T-cell (primary cell): Measurements from ENCODE around the gene SNX8. TPM values are rescaled to one million over a fixed set of nuclear protein-coding genes. Genes with fewer than 3 reads are reported as not detected.

ENCODE experiments used
- ATAC-seq, 4 experiments: fragments of 200-7000 bp in 3 of 4; fragments of 150-1000 bp in 1 of 4; cut with Tn5 transposase; replicated peaks in 1 of 4; 1 replicate in 3 of 4; 2 replicates in 1 of 4; pipeline ENCODE4 v1.10.0; 2021; ENCODE audit warnings: moderate library complexity in 3 of 4, mild to moderate bottlenecking in 2 of 4, moderate number of reproducible peaks in 1 of 4
- CTCF ChIA-PET, 2 donors: fragments of 300-600 bp; sonication (Branson Sonifier 250); formaldehyde crosslinking; loops; one replicate each; lab custom pipeline; 2022; ENCODE audit warnings: antibody characterized with exemption in 2 of 2; lab: Charles Lee
- POLR2A ChIA-PET, 2 donors: fragments of 300-600 bp; sonication (Branson Sonifier 250); formaldehyde crosslinking; loops; one replicate each; lab custom pipeline; 2022; ENCODE audit warnings: antibody characterized with exemption in 2 of 2; lab: Charles Lee
- DNase-seq, 35 experiments: peaks; one replicate each; pipeline versions ENCODE4 v3.0.0 to v3.0.0-alpha.2; 2013 to 2023
- H3K27ac ChIP-seq: one replicate; pipeline ENCODE4 v1.5.1; 2013; ENCODE audit warnings: low read length
- H3K27me3 ChIP-seq, 2 experiments: replicated peaks in 1 of 2; 1 replicate in 1 of 2; 2 replicates in 1 of 2; pipeline versions ENCODE4 v1.6.1 to v1.7.0; 2013; ENCODE audit warnings: low read length in 1 of 2, mixed read lengths in 1 of 2; ENCODE audit not compliant: control insufficient read depth in 2 of 2, insufficient read depth in 2 of 2; ENCODE audit errors: extremely low read depth in 1 of 2
- H3K36me3 ChIP-seq, 2 donors: 1 replicate in 1 of 2; 2 replicates in 1 of 2; pipeline versions ENCODE4 v1.6.1 to v1.7.0; 2013; ENCODE audit warnings: low read length in 1 of 2; ENCODE audit not compliant: control insufficient read depth in 2 of 2, insufficient read depth in 1 of 2; ENCODE audit errors: extremely low read depth in 1 of 2
- H3K4me1 ChIP-seq, 2 experiments: 1 replicate in 1 of 2; 2 replicates in 1 of 2; pipeline versions ENCODE4 v1.6.1 to v1.7.0; 2013; ENCODE audit warnings: low read length in 2 of 2, mixed read lengths in 1 of 2; ENCODE audit not compliant: insufficient read depth in 2 of 2, control insufficient read depth in 1 of 2; ENCODE audit errors: extremely low read depth in 1 of 2
- H3K4me3 ChIP-seq, 2 donors: 1 replicate in 1 of 2; 2 replicates in 1 of 2; pipeline versions ENCODE4 v1.5.1 to v1.7.0; 2013; ENCODE audit warnings: mild to moderate bottlenecking in 2 of 2, low read length in 1 of 2, moderate library complexity in 1 of 2; ENCODE audit not compliant: control insufficient read depth in 1 of 2; ENCODE audit errors: extremely low read depth in 1 of 2
- H3K9me3 ChIP-seq: 2 replicates; pipeline ENCODE4 v1.7.0; 2013
- H3K27ac Mint-ChIP-seq, 2 donors: one replicate each; pipeline ENCODE4 v1.8.0; 2020 to 2021; ENCODE audit warnings: mild to moderate bottlenecking in 2 of 2, mixed read lengths in 2 of 2
- H3K27me3 Mint-ChIP-seq, 2 donors: one replicate each; pipeline ENCODE4 v1.8.0; 2021 to 2022; ENCODE audit warnings: mixed read lengths in 2 of 2
- H3K36me3 Mint-ChIP-seq: one replicate; pipeline ENCODE4 v1.8.0; 2021; ENCODE audit warnings: mixed read lengths
- H3K4me1 Mint-ChIP-seq, 3 donors: one replicate each; pipeline ENCODE4 v1.8.0; 2020 to 2022; ENCODE audit warnings: mixed read lengths in 3 of 3, mild to moderate bottlenecking in 1 of 3
- H3K4me3 Mint-ChIP-seq, 3 donors: one replicate each; pipeline ENCODE4 v1.8.0; 2020 to 2022; ENCODE audit warnings: mild to moderate bottlenecking in 3 of 3, mixed read lengths in 3 of 3, moderate library complexity in 3 of 3
- H3K9me3 Mint-ChIP-seq, 3 donors: one replicate each; pipeline ENCODE4 v1.8.0; 2020 to 2022; ENCODE audit warnings: mixed read lengths in 3 of 3
- WGBS: methylation state at CpG from one replicate; pipeline ENCODE4 v1.1.5; 2013; ENCODE audit warnings: missing lambda C conversion rate; ENCODE audit not compliant: insufficient coverage; 5-methylcytosine and 5-hydroxymethylcytosine counted together
- total RNA-seq, 35 experiments: library from RNA in 6 of 35; stranded (reverse) in 6 of 35; fragments of 120-200 nt in 1 of 35; gene quantifications; one replicate each; pipeline versions ENCODE4 v1.2.1 to v1.2.4 and lab custom pipeline; 2013 to 2026

Gene SNX8, protein sequence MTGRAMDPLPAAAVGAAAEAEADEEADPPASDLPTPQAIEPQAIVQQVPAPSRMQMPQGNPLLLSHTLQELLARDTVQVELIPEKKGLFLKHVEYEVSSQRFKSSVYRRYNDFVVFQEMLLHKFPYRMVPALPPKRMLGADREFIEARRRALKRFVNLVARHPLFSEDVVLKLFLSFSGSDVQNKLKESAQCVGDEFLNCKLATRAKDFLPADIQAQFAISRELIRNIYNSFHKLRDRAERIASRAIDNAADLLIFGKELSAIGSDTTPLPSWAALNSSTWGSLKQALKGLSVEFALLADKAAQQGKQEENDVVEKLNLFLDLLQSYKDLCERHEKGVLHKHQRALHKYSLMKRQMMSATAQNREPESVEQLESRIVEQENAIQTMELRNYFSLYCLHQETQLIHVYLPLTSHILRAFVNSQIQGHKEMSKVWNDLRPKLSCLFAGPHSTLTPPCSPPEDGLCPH
- total RNA-seq (10 to 100 TPM in 2 of 5 donors, 1 to 10 TPM in 3; 8.4 to 14.6 (median 9.9) TPM), total RNA-seq (lab: John Stamatoyannopoulos, UW) (3.7 to 61.7 (median 6.7) reads per million in 29 experiments)
- total RNA-seq (2013), result 5.2 TPM

DNA sequence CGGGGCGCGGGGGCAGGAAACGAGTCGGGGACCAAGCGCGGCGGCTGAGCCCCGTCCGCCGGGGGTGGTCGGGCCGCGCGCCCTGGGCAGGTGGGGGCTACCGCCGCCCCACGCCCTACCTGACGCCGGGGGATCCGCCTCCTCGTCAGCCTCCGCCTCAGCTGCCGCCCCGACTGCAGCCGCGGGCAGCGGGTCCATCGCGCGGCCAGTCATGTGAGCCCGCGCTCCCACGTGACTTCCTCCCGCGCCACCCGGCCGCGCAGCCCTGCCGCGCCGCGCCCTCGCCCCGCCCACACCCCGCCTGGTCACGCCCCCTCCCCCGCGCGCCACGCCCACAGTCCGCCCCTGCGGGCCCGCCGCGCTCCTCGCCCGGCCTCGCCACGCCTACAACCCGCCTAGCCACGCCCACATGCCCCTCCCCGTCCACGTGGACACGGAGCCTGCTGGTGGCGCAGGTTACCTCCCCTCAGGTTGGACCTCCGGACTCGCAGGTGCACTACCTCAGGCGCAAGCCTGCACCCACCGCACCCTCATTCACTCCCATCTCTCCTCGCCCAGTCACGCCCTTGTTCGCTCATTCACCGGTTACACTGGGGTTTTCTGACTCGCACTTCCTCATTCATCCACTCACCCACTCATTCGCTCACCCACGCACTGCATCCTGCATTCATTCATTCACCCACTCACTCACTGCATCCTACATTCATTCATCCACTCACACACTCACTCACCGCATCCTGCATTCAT, at the start of gene SNX8:
SNX8 (minus strand) TSS at position 233 of the 747 bp plus-strand sequence; CDS start at position 213, 20 bp downstream.
- WGBS, result under 1% methylated on average over 74 of the region's 78 CpGs
- peak; percentile 87 to 98 (median 93) for DNase-seq
- no peaks in the 10 kb centered on the region for H3K27me3 ChIP-seq
- no peaks in the 10 kb centered on the region for H3K27me3 Mint-ChIP-seq
- H3K4me3 Mint-ChIP-seq, result peak within 1 kb of the TSS in 2 of 3 donors; percentile 83 to 91
- H3K36me3 ChIP-seq, result peaks cover 0 to 5% of the 10 kb centered on the region in 2 donors
- peak within 1 kb of the TSS; percentile 71 to 76 for H3K4me3 ChIP-seq
- peaks cover 5 to 13% (median 12%) of the 10 kb centered on the region in 3 donors for H3K4me1 Mint-ChIP-seq
- peak; percentile 85 to 94 (median 86) for ATAC-seq
- CTCF ChIA-PET, result interaction anchor here in 1 of 2 donors (1.1 kb wide), 1 partner anchor 902 kb away, joined by 3 read pairs; no protein-coding TSS in a partner anchor
- peaks cover 0 to 18% of the 10 kb centered on the region in 2 experiments for H3K4me1 ChIP-seq
- H3K9me3 ChIP-seq, result no peaks in the 10 kb centered on the region
- POLR2A ChIA-PET, result no interaction called here
- H3K27ac ChIP-seq, result peak within 1 kb of the TSS; percentile 55
- peak within 1 kb of the TSS; percentile 77 to 84 for H3K27ac Mint-ChIP-seq
- H3K9me3 Mint-ChIP-seq, result no peaks in the 10 kb centered on the region
- H3K36me3 Mint-ChIP-seq, result no peaks in the 10 kb centered on the region

DNA sequence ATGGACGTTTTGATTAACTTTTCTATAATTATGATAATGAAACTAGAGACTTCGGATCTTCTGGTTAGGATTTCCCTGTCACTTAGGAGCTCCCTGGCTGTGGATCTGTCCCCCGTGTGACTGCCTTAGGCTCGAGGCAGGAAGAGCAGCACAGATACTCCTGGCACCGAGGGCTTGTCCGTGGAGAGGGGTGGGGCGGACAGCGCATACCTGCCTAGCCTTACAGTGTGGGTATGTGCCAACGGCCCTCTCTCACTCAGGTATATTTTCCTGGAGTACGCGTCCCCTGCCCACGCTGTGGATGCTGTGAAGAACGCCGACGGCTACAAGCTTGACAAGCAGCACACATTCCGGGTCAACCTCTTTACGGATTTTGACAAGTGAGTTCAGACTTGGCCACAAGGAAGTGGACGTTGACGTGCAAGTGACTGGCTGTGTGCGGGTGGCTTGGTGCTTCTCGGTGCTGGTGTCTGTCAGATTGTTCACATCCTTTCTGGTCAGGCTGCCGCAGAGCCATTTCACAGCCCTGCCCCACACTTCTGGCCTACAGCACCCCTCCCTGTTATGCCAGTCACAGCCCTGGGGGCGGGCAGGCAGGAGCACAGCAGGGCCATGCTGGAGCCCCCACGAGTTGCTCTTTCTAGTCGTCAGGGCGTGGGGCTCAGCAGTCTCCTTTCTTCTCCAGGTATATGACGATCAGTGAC, 48.3 kb upstream of the SNX8 start:
- no peak overlapping the region for H3K27ac Mint-ChIP-seq
- ChIA-PET POLR2A (no interaction called here), CTCF (no interaction called here)
- Histone ChIP-seq H3K36me3 (peaks cover 34 to 76% of the 10 kb centered on the region in 2 donors), H3K4me1 (peaks cover 0 to 24% of the 10 kb centered on the region in 2 experiments), H3K4me3 (no peak overlapping the region), H3K27me3 (no peaks in the 10 kb centered on the region), H3K27ac (no peak overlapping the region), H3K9me3 (no peaks in the 10 kb centered on the region)
- ATAC-seq (no peak), DNase-seq (peak in 2 of 35 experiments; percentile 13 to 24)
- H3K36me3 Mint-ChIP-seq, result peaks cover 59% of the 10 kb centered on the region
- H3K4me1 Mint-ChIP-seq, result peaks cover 28 to 33% (median 33%) of the 10 kb centered on the region in 3 donors
- H3K27me3 Mint-ChIP-seq, result no peaks in the 10 kb centered on the region
- H3K9me3 Mint-ChIP-seq, result no peaks in the 10 kb centered on the region
- H3K4me3 Mint-ChIP-seq, result peak overlapping the region in 1 of 3 donors; percentile 6
- WGBS, result 96% methylated on average over 20 of the region's 27 CpGs

DNA sequence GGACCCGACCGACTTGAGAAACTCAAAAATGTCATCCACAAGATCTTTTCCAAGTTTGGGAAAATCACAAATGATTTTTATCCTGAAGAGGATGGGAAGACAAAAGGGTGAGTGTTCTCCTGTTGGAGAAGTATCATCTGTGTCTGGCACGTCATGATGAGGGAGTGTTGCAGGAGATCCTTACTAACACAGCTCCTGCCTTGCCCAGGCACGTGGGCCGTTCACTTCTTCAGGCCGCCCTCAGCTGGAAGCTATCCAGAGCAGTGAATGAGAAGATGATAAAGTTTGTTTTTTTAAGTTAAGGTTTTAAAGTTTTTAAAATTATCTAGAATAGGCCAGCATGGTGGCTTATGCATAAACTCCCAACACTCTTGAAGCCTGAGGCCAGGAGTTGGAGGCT, 46.6 kb upstream of the SNX8 start:
- ChIA-PET CTCF (no interaction called here), POLR2A (no interaction called here)
- no peaks in the 10 kb centered on the region for H3K27me3 ChIP-seq
- H3K9me3 Mint-ChIP-seq, result no peaks in the 10 kb centered on the region
- no peak overlapping the region for H3K4me3 ChIP-seq
- H3K4me1 Mint-ChIP-seq, result peaks cover 42 to 45% (median 45%) of the 10 kb centered on the region in 3 donors
- H3K36me3 Mint-ChIP-seq, result peaks cover 47% of the 10 kb centered on the region
- no peaks in the 10 kb centered on the region for H3K27me3 Mint-ChIP-seq
- H3K36me3 ChIP-seq, result peaks cover 23 to 66% of the 10 kb centered on the region in 2 donors
- H3K27ac ChIP-seq, result no peak overlapping the region
- no peak overlapping the region for H3K27ac Mint-ChIP-seq
- no peaks in the 10 kb centered on the region for H3K9me3 ChIP-seq
- 80% methylated on average over 1 of the region's 6 CpGs for WGBS
- no peak overlapping the region for H3K4me3 Mint-ChIP-seq
- ATAC-seq, result no peak
- DNase-seq, result no peak
- peaks cover 8 to 42% of the 10 kb centered on the region in 2 experiments for H3K4me1 ChIP-seq

DNA sequence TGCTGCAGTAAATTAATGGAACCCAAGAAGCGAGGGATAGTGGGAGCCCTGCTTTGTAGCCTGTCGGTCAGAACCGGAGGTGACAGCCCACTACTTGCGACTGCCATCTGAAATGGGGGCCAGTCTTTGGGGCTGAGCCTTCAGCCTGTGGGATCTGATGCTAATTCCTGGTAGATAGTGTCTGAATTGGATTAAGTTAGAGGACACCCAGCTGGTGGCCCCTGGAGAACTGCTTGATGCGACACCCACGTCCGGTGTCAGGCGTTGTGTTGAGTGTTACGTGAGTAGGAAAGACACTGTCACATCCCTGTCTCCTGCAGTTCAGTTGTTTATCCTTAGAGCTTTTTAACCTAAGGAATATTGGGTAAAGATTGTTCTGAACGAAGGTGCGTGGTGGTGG, 45.4 kb upstream of the SNX8 start:
- H3K4me1 Mint-ChIP-seq, result peaks cover 43 to 46% (median 45%) of the 10 kb centered on the region in 3 donors
- CTCF ChIA-PET, result no interaction called here
- no peaks in the 10 kb centered on the region for H3K9me3 Mint-ChIP-seq
- no peaks in the 10 kb centered on the region for H3K9me3 ChIP-seq
- 98% methylated on average over 9 of the region's 11 CpGs for WGBS
- no peaks in the 10 kb centered on the region for H3K27me3 ChIP-seq
- H3K27ac ChIP-seq, result no peak overlapping the region
- no peaks in the 10 kb centered on the region for H3K27me3 Mint-ChIP-seq
- H3K27ac Mint-ChIP-seq, result peak overlapping the region in 1 of 2 donors; percentile 31
- POLR2A ChIA-PET, result no interaction called here
- no peak overlapping the region for H3K4me3 ChIP-seq
- DNase-seq (no peak), ATAC-seq (no peak)
- peak overlapping the region in 1 of 3 donors; percentile 49 for H3K4me3 Mint-ChIP-seq
- peaks cover 11 to 48% of the 10 kb centered on the region in 2 experiments for H3K4me1 ChIP-seq
- peaks cover 17 to 54% of the 10 kb centered on the region in 2 donors for H3K36me3 ChIP-seq
- peaks cover 39% of the 10 kb centered on the region for H3K36me3 Mint-ChIP-seq

DNA sequence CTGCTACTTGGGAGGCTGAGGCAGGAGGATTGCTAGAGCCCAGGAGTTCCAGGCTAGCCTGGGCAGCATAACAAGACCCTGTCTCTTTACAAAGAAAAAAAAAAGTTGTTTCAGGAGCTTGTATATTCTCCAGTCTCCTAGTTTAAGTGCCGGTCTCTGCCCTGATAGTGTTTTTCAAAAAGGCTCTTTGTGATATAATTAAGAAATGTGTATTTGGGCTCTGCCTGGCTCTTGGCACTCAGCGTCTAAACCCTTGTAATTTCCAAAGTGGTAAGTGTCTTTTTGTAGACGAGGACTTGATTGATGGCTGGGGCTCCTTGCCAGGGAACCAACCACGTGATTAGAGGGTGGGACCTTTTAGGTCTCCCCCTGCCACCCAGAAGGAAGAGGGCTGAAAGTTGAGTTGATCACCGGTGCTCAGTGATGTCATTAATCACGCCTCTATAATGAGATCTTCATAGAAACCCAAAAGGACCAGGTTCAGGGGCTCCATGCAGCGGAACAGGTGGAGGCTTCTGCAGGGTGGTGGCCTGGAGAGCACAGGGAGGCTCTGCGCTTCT, 44.8 kb upstream of the SNX8 start:
- no peak overlapping the region for H3K4me3 ChIP-seq
- Mint-ChIP-seq H3K4me3 (peak overlapping the region in 1 of 3 donors; percentile 49), H3K36me3 (peaks cover 33% of the 10 kb centered on the region), H3K27me3 (no peaks in the 10 kb centered on the region), H3K9me3 (no peaks in the 10 kb centered on the region), H3K27ac (peak overlapping the region in 1 of 2 donors; percentile 34), H3K4me1 (peaks cover 46 to 50% (median 48%) of the 10 kb centered on the region in 3 donors)
- H3K4me1 ChIP-seq, result peaks cover 11 to 48% of the 10 kb centered on the region in 2 experiments
- H3K27ac ChIP-seq, result no peak overlapping the region
- DNase-seq (no peak), ATAC-seq (no peak)
- H3K9me3 ChIP-seq, result no peaks in the 10 kb centered on the region
- ChIA-PET CTCF (no interaction called here), POLR2A (no interaction called here)
- H3K36me3 ChIP-seq, result peaks cover 17 to 48% of the 10 kb centered on the region in 2 donors
- WGBS, result 88% methylated on average over 6 of the region's 8 CpGs
- no peaks in the 10 kb centered on the region for H3K27me3 ChIP-seq
